ENCODE data around the gene SCOC. TPM values are rescaled to one million over a fixed set of nuclear protein-coding genes. Genes with fewer than 3 reads are reported as not detected.

Gene SCOC
- total and polyA plus RNA-seq, 10 of the 15 experiments (the other 5 are each of a cell fraction or from before 2014, with no cell fraction given) = 28.2 to 154 (median 54.0) TPM

- ChIA-PET POLR2A (interaction anchor here (0.6 kb wide), 1 partner anchor 265 kb away, joined by 3 read pairs; no protein-coding TSS in a partner anchor), SMC1A (ENCODE audit: uncharacterized antibody, unreplicated experiment) (interaction anchor here (1.8 kb wide), 1 partner anchor 278 kb away, joined by 3 read pairs; no protein-coding TSS in a partner anchor), RAD21 (ENCODE audit: unreplicated experiment) (no interaction called here), CTCF (interaction anchor here (2.7 kb wide), 1 partner anchor 278 kb away, joined by 10 read pairs; no protein-coding TSS in a partner anchor)
- intact Hi-C loops (cut with micrococcal nuclease; ENCODE audit: unreplicated experiment) (no loop called here), in situ Hi-C loops (cut with MboI) (no loop called here)
- no peaks in the 10 kb centered on the region for H3K9me3 ChIP-seq (replicated peaks; ENCODE audit: control insufficient read depth, insufficient read depth, low read length)
- no TSS peak for BruUV-seq (replicated peaks)
- no peak overlapping the region for H2AFZ ChIP-seq (ENCODE audit: control insufficient read depth, low read depth, low read length)
- H3K79me2 ChIP-seq (ENCODE audit: control insufficient read depth, insufficient read depth, low read length) = no peaks in the 10 kb centered on the region
- H3K27me3 ChIP-seq (replicated peaks in 1 of 2; ENCODE audit: control insufficient read depth in 2 of 2, insufficient read depth in 2 of 2, low read length in 1 of 2) = no peaks in the 10 kb centered on the region
- no peaks in the 10 kb centered on the region for H3K36me3 ChIP-seq (ENCODE audit: control insufficient read depth in 2 of 2, insufficient read depth in 2 of 2, low read length in 1 of 2)
- TF ChIP-seq IKZF2 (IDR thresholded peaks at IDR 0.05) = no peak
- no peak for TF ChIP-seq NKRF (conservative IDR thresholded peaks at IDR 0.05)
- TF ChIP-seq MEF2B (IDR thresholded peaks at IDR 0.05; ENCODE audit: partially characterized antibody, poor library complexity, severe bottlenecking) = no peak
- no peak for TF ChIP-seq TBL1XR1 (IDR thresholded peaks at IDR 0.05; ENCODE audit: low read depth, low read length)
- no peak for TF ChIP-seq TARDBP (IDR thresholded peaks at IDR 0.05; ENCODE audit: borderline replicate concordance)
- no peak for TF ChIP-seq CBFB (IDR thresholded peaks at IDR 0.05; ENCODE audit: low read depth)
- no peak for TF ChIP-seq HSF1 (IDR thresholded peaks at IDR 0.05; ENCODE audit: low read depth, low read length)
- no peak for TF ChIP-seq STAT1 (conservative IDR thresholded peaks at IDR 0.05)
- no peak for TF ChIP-seq ZNF687 (IDR thresholded peaks at IDR 0.05)
- no peak for TF ChIP-seq DPF2 (IDR thresholded peaks at IDR 0.05)
- TF ChIP-seq NFYA (IDR thresholded peaks at IDR 0.05; ENCODE audit: borderline replicate concordance, low read depth, low read length) = no peak
- TF ChIP-seq SMAD5 (IDR thresholded peaks at IDR 0.05; ENCODE audit: low read depth) = no peak
- no peak for TF ChIP-seq MTA2 (IDR thresholded peaks at IDR 0.05; ENCODE audit: low read depth)
- no peak for TF ChIP-seq ZNF217 (IDR thresholded peaks at IDR 0.05)
- no peak for TF ChIP-seq BMI1 (IDR thresholded peaks at IDR 0.05; ENCODE audit: borderline replicate concordance)
- no peak for TF ChIP-seq NFXL1 (IDR thresholded peaks at IDR 0.05; ENCODE audit: borderline replicate concordance)
- TF ChIP-seq TCF7 (IDR thresholded peaks at IDR 0.05; ENCODE audit: borderline replicate concordance) = no peak
- DNase-seq (ENCODE audit: low read depth, low spot score) = no peak
- FAIRE-seq = no peak
- H4K20me1 ChIP-seq (ENCODE audit: control insufficient read depth, insufficient read depth) = no peaks in the 10 kb centered on the region
- ATAC-seq = no peak
- no peak overlapping the region for H3K9ac ChIP-seq (ENCODE audit: control insufficient read depth, insufficient read depth, low read length)
- H3K4me1 ChIP-seq (ENCODE audit: control insufficient read depth, insufficient read depth, low read length) = no peaks in the 10 kb centered on the region
- no peak overlapping the region for H3K4me2 ChIP-seq (ENCODE audit: control insufficient read depth, insufficient read depth)
- H3K4me3 ChIP-seq = no peak overlapping the region
- 46% methylated on average over 5 of the region's 5 CpGs for WGBS (ENCODE audit: insufficient coverage, insufficient replicate concordance, low lambda C conversion rate, missing lambda C conversion rate)
- H3K27ac ChIP-seq (ENCODE audit: control insufficient read depth, insufficient read depth) = no peak overlapping the region
Observed at GRCh38 chr4:140331876-140332275, 41.6 kb upstream of the SCOC start.

Data from GM12878 (cell line).